GM20000 (cell line): ENCODE measurements around the gene SEMA4D.
A peak's percentile ranks its signal among the peaks of the same experiment; 100 is the strongest.

Experiments
- DNase-seq: peaks from one replicate; pipeline ENCODE4 v3.0.0; 2012; ENCODE audit warnings: low spot score
- CTCF ChIP-seq: IDR thresholded peaks from 2 replicates; pipeline ENCODE4 v1.5.1; 2012; ENCODE audit warnings: mild to moderate bottlenecking, control low read depth; ENCODE audit errors: extremely low read depth, missing control alignments

Gene SEMA4D

GRCh38 chr9:89412951-89413350 is 85.0 kb downstream of the SEMA4D start:
- TF ChIP-seq CTCF, result no peak
- no peak for DNase-seq

- TF ChIP-seq CTCF, result no peak
- no peak for DNase-seq
Observed at GRCh38 chr9:89412541-89412940, 85.4 kb downstream of the SEMA4D start.

- no peak for DNase-seq
- TF ChIP-seq CTCF, result no peak
Observed at GRCh38 chr9:89411759-89412158, 86.2 kb downstream of the SEMA4D start.

GRCh38 chr9:89410641-89411350 is 87.1 kb downstream of the SEMA4D start:
- peak; percentile 62 for DNase-seq
- peak; percentile 19 for TF ChIP-seq CTCF

GRCh38 chr9:89410022-89410421 is 87.9 kb downstream of the SEMA4D start:
- no peak for DNase-seq
- TF ChIP-seq CTCF, result no peak

GRCh38 chr9:89409466-89409865 is 88.4 kb downstream of the SEMA4D start:
- no peak for DNase-seq
- TF ChIP-seq CTCF, result no peak

- no peak for TF ChIP-seq CTCF
Observed at GRCh38 chr9:89408628-89409101, 89.2 kb downstream of the SEMA4D start.

More at GRCh38 chr9:89408628-89409101, 89.2 kb downstream of the SEMA4D start:
- no peak for DNase-seq
